DMS114 treated with DMSO at 0.1 percent for 48 hours (cell line): ENCODE measurements around the gene PLTP.
A peak's percentile ranks its signal among the peaks of the same experiment; 100 is the strongest.
"Not testable (repeated sequence)": the region's sequence is repeated elsewhere in the genome, so short reads cannot be mapped to it uniquely, and the experiment has no call there.

ENCODE experiments used
- DNase-seq: peaks from one replicate; lab custom pipeline; 2025; ENCODE audit not compliant: unreplicated experiment; lab: John Stamatoyannopoulos, UW

PLTP gene

DNA sequence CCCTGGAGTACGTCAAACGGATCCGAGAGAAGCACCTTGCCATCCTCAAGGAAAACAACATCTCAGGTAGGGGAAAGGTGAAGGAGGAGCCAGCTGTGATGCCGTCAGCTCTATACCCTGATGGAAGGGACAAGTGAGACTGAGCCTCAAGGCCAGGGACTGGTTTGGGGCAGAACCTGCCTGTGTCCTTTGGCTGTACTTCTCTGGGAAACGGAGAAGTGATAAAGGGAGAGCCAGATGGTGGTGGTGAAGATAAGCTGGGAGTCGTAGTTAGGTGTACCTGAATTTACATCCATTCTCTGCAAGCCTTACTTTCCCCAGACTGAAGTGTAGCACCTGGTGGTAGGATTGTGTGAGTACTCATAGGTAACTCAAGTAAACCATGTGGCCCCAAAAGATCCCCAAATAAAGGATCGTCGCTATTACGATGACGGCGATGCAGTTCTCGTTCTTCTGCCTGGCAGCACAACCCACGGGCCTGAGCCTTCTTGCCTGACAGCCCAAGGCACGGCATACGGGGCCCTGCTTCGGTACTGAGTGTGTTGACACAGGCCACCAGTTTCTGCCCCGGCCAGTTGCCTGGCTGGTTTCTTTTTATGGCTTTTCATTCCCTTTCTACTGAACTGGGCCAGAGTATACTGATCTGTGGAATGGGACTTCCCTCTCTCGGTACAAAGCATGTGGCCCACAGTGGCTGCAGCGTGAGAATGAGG, 33.2 kb upstream of the PLTP start:
- no peak for DNase-seq

DNA sequence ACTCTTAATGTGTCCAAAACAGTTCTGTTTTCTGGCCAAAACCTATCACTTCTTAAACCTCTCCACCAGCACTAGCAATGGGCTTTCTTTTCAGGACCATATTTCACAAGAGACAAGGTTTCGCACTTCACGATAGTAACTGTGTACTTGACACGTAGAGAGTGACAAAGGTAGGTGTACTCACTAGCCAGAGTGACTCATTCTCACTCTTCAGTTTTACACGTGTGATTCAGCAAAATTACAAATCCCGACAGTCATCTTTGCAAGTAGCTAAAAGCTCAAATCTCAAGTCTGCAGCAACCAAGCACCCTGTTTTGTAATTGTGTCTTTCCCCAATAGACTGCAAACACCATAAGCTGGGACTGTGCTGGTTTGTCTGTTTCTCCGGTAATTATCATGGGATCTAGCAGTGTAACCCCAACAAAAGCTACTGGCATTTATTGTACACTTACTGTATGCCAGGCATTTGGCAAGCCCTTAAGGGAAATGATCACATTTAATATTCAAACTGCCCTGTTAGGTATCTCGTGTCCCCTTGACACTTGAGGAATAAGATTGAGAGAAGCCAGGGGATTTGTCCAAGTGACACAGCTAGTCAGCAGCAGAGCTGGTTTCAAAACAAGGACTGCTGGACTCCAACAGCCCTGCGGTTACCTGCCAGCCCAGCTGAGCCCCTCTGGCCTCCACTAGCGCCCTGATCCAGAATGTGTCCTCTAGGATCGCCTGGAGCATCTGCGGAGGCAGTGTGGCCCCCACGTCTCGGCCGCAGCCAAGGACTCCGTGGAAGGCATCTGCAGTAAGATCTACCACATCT, 32.4 kb upstream of the PLTP start:
- no peak for DNase-seq

DNA sequence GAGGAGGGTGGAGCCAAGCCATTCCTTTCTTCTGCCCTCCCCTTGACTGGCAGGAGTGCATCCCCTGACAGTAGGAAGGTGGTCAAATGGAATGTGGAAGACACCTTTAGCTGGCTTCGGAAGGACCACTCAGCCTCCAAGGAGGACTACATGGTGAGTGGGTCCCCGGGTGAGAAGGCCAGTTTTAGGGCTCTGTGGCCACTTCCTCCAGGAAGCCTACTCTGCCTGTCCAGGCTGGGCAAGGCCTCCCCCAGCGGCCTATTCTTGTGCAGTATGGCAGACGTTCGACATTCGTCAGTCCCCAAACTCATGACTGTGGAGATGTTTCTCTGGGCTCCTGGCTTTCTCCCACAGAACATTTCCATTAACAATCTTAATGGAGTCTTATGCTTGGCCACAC, 31.7 kb upstream of the PLTP start:
- no peak for DNase-seq

DNA sequence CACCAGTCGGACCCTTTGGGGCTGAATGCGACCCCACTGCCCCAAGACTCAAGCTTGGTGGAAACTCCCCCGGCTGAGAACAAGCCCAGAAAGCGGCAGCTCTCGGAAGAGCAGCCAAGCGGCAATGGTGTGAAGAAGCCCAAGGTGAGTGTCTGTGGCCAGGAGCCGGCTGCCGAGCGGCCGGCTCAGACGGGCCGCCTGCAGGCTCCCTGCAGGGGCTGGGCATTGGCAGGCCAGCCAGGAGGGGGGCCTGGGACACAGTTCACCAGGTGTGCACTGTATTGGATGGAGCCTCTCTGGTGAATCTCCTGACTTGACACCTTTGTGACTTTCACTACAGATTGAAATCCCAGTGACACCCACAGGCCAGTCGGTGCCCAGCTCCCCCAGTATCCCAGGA, 28.5 kb upstream of the PLTP start:
- DNase-seq, result no peak

DNA sequence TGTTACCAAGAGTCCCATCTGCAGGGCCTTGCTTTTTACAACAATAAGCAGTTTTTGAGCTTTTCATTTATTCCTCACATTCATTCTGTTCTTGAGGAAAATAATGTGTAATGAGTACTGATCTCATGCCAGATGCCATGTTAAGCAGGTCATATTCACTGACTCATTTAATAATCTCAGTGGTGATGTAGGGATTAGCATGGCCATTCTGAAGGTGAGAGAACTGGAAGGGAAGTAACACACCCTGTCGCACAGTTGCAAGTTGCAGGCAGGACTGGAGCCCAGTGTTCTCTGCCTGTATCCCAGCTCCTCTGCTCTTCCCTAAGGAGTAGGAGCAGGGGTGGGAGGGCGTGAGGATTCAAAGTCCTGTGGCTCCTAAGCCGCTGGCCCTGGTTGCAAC, 28.1 kb upstream of the PLTP start:
- DNase-seq, result no peak

DNA sequence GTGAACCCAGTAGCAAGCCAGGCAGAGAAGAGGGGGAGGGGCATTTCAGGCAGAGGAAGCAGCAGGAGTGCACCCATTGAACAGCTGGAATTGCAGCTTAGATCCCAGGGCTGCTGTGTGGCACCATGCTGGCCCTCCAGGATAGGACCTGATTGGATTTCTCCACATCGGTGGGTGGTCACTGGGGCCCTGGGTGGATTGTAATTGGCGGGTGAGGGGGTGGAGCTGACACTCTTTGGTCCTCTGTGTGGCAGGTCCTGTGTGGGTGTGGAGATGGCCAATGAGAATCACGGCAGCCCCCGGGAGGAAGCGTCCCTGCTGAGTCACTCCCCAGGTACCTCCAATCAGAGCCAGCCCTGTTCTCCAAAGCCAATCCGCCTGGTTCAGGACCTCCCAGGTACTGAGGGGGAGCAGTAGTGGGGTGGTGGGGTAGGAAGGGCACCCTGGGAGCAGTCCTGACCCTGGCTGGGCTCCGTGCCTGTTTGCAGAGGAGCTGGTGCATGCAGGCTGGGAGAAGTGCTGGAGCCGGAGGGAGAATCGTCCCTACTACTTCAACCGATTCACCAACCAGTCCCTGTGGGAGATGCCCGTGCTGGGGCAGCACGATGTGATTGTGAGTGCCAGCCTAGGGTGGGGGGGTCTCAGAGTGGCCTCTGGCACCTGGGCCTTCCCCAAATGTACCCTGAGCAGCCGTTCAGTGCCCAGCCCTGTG, 26.9 kb upstream of the PLTP start:
- DNase-seq, result no peak

DNA sequence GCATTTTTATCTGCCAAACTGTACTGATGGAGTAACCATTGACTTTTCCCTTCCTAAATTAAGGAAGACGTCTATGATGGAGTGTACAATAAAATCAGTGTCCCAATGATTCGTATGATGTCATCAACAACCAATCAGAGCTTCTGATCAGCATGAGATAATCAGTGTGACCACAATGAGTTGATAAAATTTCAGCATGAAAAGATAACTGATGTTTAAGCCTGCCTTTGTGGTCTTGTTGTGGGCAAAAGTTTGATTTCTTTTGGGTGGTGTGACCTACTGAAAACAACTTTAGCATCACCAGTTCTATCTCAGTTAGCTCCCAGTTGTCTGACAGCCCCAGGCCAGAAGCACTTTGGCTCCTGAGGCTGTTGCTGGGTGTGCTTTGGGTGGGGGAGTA, 25.8 kb upstream of the PLTP start:
- DNase-seq, result no peak

DNA sequence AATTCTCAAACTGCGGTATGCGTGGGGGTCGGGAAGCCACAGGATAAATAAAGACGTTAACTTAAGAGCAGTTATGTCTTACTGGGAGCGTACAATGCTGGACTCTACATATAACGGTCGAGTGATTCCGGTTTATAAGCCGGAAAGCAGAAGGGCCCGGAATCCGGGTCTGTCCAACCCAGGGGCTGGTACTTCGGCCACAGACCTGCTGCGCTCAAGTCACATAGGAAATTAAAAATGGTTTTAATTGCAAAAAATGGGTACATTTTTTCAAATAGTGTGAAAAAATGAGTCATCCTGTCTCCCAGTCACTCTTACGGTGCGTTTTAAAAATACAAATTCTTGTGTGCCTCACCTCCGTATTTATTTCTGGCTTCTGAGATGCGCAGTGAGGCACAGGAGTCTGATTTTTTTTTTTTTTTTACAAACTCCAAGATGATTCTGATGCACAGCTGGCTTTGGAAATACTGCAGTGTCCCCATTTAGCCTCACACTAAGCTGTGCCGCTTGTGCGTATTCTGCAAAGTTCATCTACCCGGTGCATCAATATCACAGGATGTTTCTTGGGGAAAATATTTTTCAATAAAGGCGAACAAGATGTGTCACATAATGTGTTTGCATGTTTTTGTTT, 23.6 kb upstream of the PLTP start:
- DNase-seq, result no peak

DNA sequence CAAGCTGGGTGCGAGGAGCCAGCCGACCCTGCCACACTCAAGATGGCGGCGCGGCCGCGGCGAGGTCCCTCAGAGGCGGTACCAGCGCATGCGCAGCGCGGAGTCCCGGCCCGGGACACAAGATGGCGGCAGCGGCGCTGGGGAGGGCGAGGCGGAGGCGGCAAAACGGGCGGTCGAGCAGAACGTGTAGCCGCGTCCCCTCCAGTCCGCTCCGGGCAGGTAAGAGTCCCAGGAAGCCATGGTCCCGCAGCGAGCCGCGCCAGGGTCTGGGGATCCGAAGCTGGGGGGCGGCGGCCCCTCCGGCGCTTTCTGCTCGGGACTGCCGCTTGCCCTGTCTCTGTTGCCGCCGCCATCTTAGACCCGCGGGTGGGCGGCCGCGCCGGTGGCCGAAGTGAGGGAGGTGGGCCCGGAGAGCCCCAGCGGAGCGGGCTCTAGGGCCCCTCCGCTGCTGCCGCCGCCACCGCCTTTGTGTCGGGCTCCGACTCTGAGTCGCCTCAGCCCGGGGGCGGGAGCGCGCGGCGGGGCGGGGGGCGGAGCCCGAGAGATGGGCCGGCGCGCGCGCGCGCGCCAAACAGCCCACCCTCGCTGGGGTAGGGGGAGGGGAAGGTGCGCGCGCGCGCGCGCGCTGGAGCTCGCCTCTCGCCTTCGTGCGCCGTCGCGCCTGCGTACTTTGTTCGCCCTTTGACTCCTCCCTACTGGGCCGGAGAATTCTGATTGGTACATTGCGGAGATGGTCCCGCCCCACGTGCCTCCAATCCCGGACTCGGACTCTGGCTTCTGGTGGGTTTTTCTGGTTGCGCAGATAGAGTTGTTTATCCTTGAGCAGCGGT, 22.8 kb upstream of the PLTP start, which contains the start of gene PCIF1:
Gene PCIF1 (plus strand): TSS at position 98 of the 830 bp plus-strand sequence. CDS start 4,317 bp downstream, outside the sequence.
- DNase-seq, result peak; percentile 91

DNA sequence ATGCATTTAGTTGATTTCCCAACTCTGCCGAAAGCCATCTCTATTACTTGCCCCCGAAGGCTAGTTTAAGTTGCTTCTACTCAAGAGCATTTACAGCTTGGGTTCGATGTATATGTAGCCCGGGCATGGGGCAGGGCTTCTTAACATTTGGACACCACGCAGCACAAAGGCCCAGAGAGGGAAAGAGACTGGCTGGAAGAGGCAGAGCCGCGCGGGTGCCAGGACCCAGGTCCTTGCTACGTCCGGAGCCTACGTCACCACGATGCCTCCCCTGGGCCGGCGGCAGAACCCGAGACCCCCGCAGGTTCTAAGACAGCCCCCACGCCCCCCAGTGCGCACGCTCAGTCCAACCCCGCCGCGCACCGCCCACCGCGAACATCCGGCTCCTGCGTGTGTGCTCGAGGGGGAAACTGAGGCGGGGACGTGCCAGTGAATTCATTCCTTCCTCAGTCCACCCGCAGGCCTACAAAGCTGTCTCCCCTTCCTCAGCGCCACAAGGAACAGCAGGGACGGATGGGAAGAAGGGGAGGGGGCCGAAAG, 22.2 kb upstream of the PLTP start:
- DNase-seq, result peak; percentile 52

DNA sequence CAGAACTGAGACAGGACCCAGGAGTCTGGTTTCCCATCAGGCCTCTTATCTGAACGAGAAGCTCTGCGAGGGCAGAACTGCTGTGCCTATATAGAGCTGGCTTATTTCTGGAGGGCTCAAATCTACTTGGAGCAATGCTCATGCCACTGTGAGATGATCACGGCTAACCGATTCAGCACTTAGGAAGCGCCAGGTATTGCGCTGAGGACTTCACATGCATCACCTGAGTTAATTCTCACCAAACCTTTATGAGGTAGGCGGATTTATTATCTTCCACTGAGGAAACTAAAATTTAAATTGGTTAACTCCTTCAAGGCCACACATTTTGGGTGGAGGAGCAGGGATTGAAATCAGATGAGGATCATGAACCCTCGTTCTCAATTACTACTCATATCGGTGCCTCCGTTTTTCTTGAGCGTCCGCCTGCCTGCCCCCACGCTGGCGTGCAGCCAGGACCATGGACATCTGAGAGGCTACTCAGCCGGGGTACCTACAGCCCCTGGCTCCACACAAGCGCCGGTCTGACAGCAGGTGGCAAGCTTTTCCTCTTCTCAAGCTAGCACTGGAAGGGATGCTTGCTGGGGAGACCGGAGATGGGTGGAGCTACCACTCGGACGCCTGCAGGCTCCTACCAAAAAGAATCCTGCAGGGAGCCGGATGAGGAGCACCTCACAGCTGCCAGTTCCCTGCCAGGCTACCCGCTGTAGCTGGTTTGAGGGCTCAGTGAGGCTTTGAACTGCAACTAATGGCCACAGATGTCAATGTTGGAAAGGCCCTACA, 21.5 kb upstream of the PLTP start:
- no peak for DNase-seq

DNA sequence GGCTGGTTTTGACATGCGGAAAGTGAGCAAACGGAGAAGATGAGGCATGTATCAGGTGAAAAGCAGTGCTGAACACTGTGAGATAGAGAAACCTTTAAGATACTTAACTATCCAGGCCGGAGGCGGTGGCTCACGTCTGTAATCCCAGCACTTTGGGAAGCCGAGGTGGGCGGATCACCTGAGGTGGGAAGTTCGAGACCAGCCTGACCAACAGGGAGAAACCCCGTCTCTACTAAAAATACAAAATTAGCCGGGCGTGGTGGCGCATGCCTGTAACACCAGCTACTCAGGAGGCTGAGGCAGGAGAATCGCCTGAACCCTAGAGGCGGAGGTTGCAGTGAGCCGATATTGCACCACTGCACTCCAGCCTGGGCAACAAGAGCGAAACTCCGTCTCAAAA, 19.7 kb upstream of the PLTP start:
- DNase-seq, result not testable (repeated sequence)

DNA sequence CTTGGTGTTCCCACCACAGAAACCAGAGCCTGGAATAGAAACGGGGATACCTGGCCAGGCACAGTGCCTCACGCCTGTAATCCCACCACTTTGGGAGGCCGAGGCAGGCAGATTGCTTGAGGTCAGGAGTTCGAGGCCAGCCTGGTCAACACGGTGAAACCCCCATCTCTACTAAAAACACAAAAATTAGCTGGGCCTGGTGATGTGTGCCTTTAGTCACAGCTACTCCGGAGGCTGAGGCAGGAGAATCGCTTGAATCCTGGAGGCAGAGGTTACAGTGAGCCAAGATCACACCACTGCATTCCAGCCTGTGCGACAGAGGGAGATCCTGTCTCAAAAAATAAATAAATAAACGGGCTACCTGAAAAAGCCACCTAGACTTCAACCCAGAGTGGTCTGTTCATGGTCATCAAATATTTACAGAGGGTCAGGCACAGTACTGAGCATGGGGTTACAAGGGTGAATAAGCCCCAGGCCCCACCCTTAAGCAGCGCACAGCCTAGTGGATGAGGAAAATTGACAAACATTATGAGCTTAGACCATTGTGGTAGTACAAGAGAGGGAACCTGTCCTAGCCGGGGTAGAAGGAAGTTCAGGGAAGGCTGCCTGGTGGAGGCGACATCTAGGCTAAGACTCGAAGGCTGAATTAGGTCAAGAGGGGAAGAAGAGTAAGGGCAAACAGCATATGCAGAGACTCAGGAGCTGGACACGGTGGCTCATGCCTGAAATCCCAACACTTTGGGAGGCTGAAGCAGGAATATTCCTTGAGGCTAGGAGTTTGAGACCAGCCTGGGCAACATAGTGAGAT, 15.3 kb upstream of the PLTP start:
- no peak for DNase-seq

DNA sequence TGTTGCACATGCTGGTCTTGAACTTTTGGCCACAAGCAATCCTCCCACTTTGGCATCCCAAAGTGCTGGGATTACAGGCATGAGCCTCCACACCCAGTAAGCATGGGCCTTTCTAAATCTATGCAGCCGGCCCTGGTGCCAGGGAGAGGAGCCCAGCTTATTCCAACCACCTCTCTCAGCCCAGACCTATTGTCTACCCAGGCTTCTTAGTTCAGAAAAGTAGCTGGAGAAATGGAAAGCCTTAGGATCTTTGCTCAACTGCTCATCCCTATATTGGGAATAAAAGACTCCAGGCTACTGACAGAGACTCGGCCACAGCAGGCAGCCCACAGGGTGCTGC, 14.7 kb upstream of the PLTP start:
- DNase-seq, result no peak

DNA sequence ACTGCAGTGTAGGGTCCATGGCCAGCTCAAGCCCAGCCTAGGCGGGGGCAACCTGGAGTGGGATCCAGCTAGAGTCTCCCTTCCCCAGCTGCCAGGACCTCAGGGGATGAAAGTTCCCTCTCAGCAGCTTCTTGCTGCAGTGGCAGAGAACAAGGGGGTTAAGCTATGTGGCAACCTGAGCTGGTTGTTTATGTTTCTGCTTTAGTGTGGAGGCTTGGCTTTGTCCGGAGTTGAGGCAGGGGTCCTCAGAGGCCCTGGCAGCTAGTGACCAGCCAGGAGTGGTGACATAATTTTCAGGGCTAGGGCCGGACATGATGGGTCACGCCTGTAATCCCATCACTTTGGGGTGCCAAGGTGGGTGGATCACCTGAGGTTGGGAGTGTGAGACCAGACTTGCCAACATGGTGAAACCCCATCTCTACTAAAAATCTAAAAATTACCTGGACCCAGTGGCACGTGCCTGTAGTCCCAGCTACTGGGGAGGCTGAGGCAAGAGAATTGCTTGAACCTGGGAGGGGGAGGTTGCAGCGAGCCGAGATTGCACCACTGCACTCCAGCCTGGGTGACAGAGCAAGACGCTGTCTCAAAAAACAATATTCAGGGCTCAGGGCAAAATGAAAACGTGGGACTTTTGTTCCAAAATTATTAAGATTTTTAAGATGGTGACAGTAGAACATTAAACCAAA, 14.0 kb upstream of the PLTP start:
- DNase-seq, result no peak

DNA sequence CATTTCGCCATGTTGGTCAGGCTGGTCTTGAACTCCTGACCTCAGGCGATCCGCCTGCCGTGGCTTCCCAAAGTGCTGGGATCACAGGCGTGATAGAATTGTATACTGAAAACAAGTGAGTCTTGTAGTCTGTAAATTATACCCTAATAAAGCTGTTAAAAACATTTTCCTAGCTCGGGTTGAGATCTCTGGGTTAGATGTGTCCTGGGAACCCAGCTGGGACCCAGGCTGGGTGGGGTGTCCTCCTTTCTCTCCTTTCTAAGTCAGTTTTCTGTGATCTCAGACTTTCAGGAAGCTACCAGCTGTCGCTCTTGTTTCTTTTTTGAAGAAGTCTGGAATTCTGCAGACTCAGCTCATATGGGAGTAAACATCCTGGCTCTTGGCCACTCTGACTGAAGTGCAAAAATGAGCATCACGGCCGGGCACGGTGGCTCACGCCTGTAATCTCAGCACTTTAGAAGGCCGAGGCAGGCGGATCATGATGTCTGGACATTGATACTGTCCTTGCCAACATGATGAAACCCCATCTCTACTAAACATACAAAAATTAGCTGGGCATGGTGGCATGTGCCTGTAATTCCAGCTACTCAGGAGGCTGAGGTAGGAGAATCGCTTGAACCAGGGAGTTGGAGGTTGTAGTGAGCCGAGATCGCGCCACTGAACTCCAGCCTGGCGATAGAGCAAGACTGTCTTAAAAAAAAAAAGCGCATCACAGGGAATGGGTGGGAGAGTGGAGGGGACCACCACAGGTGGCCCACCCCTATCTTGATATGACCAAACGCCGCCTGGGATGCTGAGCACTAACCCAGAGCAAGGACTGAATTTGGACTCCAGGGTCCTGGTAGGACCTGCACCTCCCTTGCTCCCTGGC, 12.7 kb upstream of the PLTP start:
- DNase-seq, result no peak
